ENCODE results near the gene DYNC2H1.

DNA sequence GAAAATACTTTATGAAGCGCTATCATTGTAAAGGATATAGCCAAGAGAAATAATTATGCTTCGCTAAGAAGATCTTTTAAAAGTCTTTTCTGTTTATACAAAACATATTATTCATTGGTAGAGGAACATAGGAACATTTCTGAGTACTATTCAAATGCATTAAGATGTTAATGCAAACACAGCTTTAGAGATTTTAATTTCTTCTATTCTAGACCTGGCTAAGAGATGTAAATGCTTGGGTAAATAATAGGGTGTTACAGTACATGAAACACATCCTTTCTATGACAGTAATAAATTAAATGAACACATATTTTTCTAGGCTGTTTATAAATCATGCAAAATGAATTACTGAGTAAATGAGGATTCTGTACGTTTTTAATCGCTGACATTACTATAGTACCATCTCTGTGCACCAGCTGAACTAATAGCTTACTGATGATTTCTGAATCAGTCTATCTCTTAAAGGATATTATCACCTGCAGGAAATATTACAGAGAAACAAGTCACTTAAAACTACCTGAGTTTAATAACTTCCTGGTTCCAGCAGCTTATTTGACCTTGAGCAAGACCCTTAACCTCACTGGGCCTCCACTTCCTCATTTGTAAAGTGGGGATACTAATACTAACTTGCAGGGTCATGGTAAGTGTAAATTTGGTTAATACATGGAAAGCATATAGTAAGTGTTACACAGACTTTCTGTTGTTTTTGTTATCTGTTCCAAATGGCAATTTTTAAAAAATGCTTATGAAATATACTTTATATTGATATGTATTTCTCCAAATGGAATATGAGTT lies 344.9 kb downstream of the DYNC2H1 start:
- TF ChIP-seq, protein P1, sequence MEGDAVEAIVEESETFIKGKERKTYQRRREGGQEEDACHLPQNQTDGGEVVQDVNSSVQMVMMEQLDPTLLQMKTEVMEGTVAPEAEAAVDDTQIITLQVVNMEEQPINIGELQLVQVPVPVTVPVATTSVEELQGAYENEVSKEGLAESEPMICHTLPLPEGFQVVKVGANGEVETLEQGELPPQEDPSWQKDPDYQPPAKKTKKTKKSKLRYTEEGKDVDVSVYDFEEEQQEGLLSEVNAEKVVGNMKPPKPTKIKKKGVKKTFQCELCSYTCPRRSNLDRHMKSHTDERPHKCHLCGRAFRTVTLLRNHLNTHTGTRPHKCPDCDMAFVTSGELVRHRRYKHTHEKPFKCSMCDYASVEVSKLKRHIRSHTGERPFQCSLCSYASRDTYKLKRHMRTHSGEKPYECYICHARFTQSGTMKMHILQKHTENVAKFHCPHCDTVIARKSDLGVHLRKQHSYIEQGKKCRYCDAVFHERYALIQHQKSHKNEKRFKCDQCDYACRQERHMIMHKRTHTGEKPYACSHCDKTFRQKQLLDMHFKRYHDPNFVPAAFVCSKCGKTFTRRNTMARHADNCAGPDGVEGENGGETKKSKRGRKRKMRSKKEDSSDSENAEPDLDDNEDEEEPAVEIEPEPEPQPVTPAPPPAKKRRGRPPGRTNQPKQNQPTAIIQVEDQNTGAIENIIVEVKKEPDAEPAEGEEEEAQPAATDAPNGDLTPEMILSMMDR (IDR thresholded peaks at IDR 0.05; ENCODE audit: borderline replicate concordance, extremely low read depth, low read length, poor library complexity, severe bottlenecking), result no peak
- TF ChIP-seq EZH2 (IDR thresholded peaks at IDR 0.05; ENCODE audit: borderline replicate concordance, low read depth, low read length, severe bottlenecking), result no peak
